Non-pigmented ciliary epithelial cell (primary cell): ENCODE results near the gene MYO1H.
"Not testable (repeated sequence)": the region's sequence is repeated elsewhere in the genome, so short reads cannot be mapped to it uniquely, and the experiment has no call there.

ENCODE experiments used
- DNase-seq: peaks from one replicate; pipeline ENCODE4 v3.0.0-alpha.2; 2010; ENCODE audit warnings: low read depth

The MYO1H gene

GRCh38 chr12:109473526-109474270 is 126.0 kb downstream of the MYO1H start:
- not testable (repeated sequence) for DNase-seq

GRCh38 chr12:109475121-109475520 is 127.4 kb downstream of the MYO1H start:
- no peak for DNase-seq

DNA sequence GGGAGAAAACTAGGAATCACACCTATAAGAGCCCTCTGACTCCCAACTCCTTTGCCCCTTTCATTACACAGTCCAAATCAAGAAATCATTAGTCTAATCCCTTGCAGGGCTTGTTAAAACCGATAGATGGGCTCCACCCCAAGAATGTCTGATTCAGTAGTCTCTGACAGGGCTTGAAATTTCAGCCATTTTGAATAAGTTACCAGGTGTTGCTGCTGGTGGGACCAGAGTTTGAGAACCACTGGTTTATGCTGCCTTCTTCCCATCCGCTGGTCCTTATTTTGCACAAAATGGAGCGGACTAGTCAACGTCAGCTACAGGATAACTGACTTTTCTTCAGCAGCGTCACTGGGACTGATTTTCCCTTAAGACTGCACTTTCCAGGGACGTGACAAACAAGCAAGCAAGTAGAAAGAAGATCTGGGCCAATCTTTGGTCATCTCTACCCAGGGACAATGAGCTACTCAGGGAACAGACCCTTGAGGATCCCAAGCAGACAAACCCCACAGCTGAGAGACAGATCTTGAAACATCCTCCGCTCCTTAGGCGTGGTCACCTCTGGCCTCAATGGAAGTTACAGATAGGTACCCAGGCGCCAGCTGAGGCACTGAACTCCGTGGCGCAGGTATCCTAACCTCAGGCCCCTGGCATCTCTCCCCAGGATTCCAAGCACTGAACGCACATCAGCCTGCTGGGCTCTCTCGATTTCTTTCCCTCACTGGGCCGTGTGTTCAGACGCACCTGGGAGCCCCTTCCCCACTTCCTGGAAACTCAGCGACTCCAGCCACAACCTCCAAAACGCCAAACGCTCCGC is 128.5 kb downstream of the MYO1H start:
- DNase-seq: no peak

DNA sequence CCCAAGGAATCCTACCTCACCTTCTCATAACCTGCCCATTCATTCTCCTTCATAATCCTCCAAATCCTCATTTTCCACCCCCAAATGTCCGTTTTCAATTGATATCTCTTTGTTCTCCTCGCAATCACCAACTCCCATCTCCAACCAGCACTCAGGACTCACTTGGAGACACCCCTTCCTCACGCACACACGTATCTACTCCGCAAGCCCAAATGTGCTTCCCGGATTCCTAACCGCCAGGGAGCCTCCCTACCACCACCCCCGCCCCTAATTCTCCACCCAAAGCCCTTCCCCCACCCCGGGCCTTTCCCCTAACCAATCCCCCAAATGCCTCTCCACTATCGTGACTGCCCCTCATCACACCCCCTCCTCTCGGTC is 129.1 kb downstream of the MYO1H start:
- no peak for DNase-seq

- no peak for DNase-seq
These were observed 129.7 kb downstream of the MYO1H start, which contains the start of the genes KCTD10 and UBE3B for GRCh38 chr12:109477185-109477962. KCTD10 (minus strand) TSS chr12:109477300; CDS start chr12:109477262, 38 bp downstream. UBE3B (plus strand) TSS chr12:109477634; CDS start chr12:109483552, 5,918 bp downstream.

GRCh38 chr12:109477963-109478315 is 130.2 kb downstream of the MYO1H start:
- DNase-seq: no peak

DNA sequence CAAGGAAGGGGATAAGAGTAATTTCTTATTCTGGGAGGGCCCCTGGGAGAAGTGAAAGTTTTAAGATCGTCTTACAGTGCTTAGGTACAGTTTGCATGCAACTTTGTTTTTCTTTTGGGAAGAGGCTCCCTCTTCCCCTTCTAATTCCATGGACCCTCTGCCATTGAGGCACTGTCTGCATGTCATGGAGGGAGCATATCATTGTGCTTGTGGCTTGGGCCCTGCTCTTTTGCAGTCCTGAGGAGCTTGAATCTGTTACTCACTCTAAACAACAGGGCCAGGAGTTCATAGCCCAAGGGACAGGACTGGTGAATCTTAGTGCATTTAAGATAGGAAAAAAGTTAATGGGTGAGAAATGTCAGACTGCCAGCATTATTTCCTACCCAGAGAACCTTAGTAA is 132.1 kb downstream of the MYO1H start:
- no peak for DNase-seq

GRCh38 chr12:109480356-109480755 is 132.7 kb downstream of the MYO1H start:
- no peak for DNase-seq

DNA sequence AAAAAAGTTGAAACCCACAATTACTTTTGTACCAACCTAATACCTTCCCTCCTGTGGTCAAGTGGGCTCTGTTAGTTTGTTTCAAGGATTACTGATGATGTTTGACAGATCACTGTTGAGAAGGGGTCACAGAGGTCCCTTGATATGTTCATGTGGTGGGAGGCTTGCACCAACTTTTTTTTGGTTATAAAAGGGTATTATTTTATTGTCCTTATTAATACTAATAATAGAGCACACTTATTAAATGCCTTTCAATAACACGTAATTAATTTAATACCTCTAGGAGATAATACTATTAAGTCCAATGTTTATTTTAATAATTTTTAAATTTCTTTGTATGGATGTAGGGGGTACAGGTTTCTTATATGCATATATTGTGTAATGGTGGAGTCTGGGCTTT is 134.2 kb downstream of the MYO1H start:
- DNase-seq: no peak

GRCh38 chr12:109482491-109482890 is 134.8 kb downstream of the MYO1H start:
- DNase-seq: no peak

- no peak for DNase-seq
These were observed 135.2 kb downstream of the MYO1H start for GRCh38 chr12:109482894-109483293.

GRCh38 chr12:109483346-109483745 is 135.6 kb downstream of the MYO1H start:
- DNase-seq: no peak

GRCh38 chr12:109485201-109485600 is 137.5 kb downstream of the MYO1H start:
- no peak for DNase-seq

- no peak for DNase-seq
These were observed 139.7 kb downstream of the MYO1H start for GRCh38 chr12:109487181-109488050.

DNA sequence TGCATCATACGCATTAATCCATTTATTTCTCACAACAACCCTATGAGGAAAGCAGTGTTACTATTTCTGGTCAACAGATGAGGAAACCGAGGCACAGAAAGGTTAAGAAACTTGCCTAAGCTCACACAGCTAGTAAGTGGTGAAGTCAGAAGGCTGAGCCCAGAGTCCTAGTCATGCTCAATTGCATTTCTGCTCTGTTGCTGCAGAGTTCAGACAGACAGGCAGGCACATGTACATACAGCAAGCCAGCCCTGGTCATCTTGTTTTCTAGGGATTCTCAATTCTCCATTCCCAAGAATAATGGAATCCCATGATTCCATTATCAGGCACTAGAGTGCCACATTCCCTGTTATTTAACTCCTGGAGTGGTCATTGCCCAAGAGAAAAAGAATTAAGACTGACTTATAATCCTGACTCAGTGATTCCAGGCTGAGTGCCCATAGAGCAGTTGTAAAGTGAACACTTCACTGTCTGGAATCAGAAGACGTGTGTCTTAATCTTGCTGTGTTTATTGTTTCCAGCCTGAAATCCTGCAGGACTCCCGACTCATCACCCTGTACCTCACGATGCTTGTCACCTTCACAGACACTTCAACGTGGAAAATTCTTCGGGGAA is 140.5 kb downstream of the MYO1H start:
- no peak for DNase-seq

- DNase-seq: no peak
These were observed 141.6 kb downstream of the MYO1H start for GRCh38 chr12:109489016-109489954.

GRCh38 chr12:109489955-109490565 is 142.4 kb downstream of the MYO1H start:
- DNase-seq: no peak

DNA sequence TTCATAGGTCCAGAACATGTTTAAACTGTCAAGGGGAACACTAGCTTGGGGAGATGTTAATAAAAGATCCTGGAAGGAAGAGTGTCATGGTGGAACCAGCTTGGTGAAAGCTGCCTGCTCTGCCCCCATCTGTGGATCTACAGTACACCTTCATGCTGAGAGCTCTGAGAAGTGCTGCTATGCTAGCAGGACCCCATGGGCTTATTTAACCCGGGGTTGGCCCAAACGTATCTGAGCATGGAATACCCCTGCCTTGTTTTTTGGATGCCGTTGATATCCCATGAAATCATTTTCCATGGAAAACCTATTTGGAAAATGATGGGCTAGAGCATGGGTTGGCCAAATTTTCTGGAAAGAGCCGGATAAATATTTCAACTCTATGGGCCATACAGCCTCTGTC is 144.0 kb downstream of the MYO1H start:
- DNase-seq: no peak

GRCh38 chr12:109492371-109492770 is 144.7 kb downstream of the MYO1H start:
- DNase-seq: no peak

GRCh38 chr12:109493090-109493489 is 145.4 kb downstream of the MYO1H start:
- no peak for DNase-seq
